ENCODE measurements around the gene OR1J1. TPM values are rescaled to one million over a fixed set of nuclear protein-coding genes. Genes with fewer than 3 reads are reported as not detected.

Gene OR1J1
- total RNA-seq, 1 experiment from 2014 or later, result not detected

GRCh38 chr9:122464633-122465567 is 12.8 kb downstream of the OR1J1 start:
- no peaks in the 10 kb centered on the region for H3K9me2 ChIP-seq (replicated peaks; ENCODE audit: low read length)
- H3K9ac ChIP-seq (ENCODE audit: low read length), result peak overlapping the region; percentile 32
- ChIA-PET POLR2A (ENCODE audit: unreplicated experiment) (no interaction called here), CTCF (no interaction called here)
- no peaks in the 10 kb centered on the region for H4K20me1 ChIP-seq (ENCODE audit: low read length)
- no peak overlapping the region for H3K27ac ChIP-seq (ENCODE audit: low read length)
- H3K4me2 ChIP-seq (ENCODE audit: low read length), result peak overlapping the region; percentile 99
- peaks cover 4% of the 10 kb centered on the region; the same call in 1 of the 2 replicates for H3K27me3 ChIP-seq (ENCODE audit: low read length)
- no peaks in the 10 kb centered on the region for H3K9me3 ChIP-seq (ENCODE audit: low read length)
- intact Hi-C loops (cut with micrococcal nuclease), result loop anchor here (1.0 to 10.0 kb wide), 2 partner anchors 345 to 530 kb away; no protein-coding TSS in a partner anchor
- H3F3A ChIP-seq (ENCODE audit: low read length, unreplicated experiment), result no peaks in the 10 kb centered on the region
- DNase-seq (peak; percentile 84), ATAC-seq (peak; percentile 84)
- H3K36me3 ChIP-seq (ENCODE audit: low read depth, low read length), result no peaks in the 10 kb centered on the region
- H2AFZ ChIP-seq (ENCODE audit: low read length), result peak overlapping the region; percentile 79
- TF ChIP-seq EZH2phosphoT487 (IDR thresholded peaks at IDR 0.05; ENCODE audit: borderline replicate concordance, low read length) (no peak), EZH2 (IDR thresholded peaks at IDR 0.05; ENCODE audit: low read length, unreplicated experiment) (no peak), CTCF (conservative IDR thresholded peaks at IDR 0.05; ENCODE audit: low read depth, low read length) (peak; percentile 79)
- peaks cover 8% of the 10 kb centered on the region; the same call in 1 of the 2 replicates for H3K4me1 ChIP-seq (ENCODE audit: insufficient read depth, low read length)
- BruUV-seq (replicated peaks), result no TSS peak
- no peaks in the 10 kb centered on the region for H3K79me2 ChIP-seq (ENCODE audit: low read length)
- peak overlapping the region; percentile 73 for H3K4me3 ChIP-seq (ENCODE audit: low read length)

DNA sequence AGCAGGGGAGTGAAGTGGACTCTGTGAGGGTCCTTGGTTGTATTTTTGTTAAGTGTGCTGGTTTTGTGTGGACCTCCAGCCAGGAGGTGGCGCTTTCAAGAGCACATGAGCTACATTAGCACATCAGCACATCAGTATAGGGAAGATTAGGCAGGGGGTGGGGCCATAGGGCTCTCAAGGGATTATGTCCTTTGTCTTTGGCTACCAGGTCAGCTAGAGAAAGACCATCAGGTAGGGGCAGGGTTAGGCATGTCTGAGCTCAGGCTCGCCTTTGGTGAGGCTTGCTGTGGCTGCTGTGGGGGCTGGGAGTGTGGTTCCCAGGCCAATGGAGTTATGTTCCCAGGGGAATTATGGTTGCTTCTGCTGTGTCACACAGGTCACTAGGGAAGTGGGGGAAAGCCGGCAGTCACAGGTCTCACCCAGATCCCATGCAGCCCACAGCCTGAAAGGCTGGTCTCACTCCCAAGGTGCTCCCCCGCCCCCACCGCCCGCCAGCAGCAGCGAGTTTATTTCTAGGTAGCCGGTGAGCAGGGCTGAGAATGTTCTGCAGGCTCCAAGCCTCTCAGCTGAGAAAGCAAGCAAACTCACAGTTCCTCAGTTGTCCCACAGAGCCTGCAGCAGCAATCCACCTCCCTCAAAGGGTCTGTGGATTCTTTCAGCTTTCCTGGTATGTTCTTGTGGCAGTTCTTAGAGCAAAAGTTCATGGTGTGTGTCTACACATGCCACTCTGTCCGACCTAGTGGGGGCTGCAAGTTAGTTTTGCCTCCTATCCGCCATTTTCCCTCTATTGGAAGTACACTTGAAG is 13.7 kb downstream of the OR1J1 start:
- peak overlapping the region; percentile 79 for H2AFZ ChIP-seq (ENCODE audit: low read length)

More for the DNA sequence above, 13.7 kb downstream of the OR1J1 start:
- no peak overlapping the region for H3K27ac ChIP-seq (ENCODE audit: low read length)
- H3K79me2 ChIP-seq (ENCODE audit: low read length), result no peaks in the 10 kb centered on the region
- H3K4me2 ChIP-seq (ENCODE audit: low read length), result peak overlapping the region; percentile 99
- peak overlapping the region; percentile 73 for H3K4me3 ChIP-seq (ENCODE audit: low read length)
- H3F3A ChIP-seq (ENCODE audit: low read length, unreplicated experiment), result no peaks in the 10 kb centered on the region
- CTCF ChIA-PET, result interaction anchor here (0.7 kb wide), 1 partner anchor 681 kb away, joined by 3 read pairs; no protein-coding TSS in a partner anchor
- H3K9ac ChIP-seq (ENCODE audit: low read length), result peak overlapping the region; percentile 32
- H4K20me1 ChIP-seq (ENCODE audit: low read length), result no peaks in the 10 kb centered on the region
- intact Hi-C loops (cut with micrococcal nuclease), result loop anchor here (10.0 kb wide), 1 partner anchor 531 kb away; no protein-coding TSS in a partner anchor
- POLR2A ChIA-PET (ENCODE audit: unreplicated experiment), result no interaction called here
- TF ChIP-seq CTCF (conservative IDR thresholded peaks at IDR 0.05; ENCODE audit: low read depth, low read length) (peak; percentile 65), EZH2 (IDR thresholded peaks at IDR 0.05; ENCODE audit: low read length, unreplicated experiment) (no peak)
- no peaks in the 10 kb centered on the region for H3K9me3 ChIP-seq (ENCODE audit: low read length)
- no TSS peak for BruUV-seq (replicated peaks)
- H3K9me2 ChIP-seq (replicated peaks; ENCODE audit: low read length), result no peaks in the 10 kb centered on the region
- ATAC-seq (peak; percentile 59), DNase-seq (peak; percentile 50)
- peaks cover 8% of the 10 kb centered on the region; the same call in 1 of the 2 replicates for H3K4me1 ChIP-seq (ENCODE audit: insufficient read depth, low read length)
- peaks cover 4% of the 10 kb centered on the region; the same call in 1 of the 2 replicates for H3K27me3 ChIP-seq (ENCODE audit: low read length)
- no peaks in the 10 kb centered on the region for H3K36me3 ChIP-seq (ENCODE audit: low read depth, low read length)
